ENCODE data around the gene SPRED2.
"Not testable (repeated sequence)": the region's sequence is repeated elsewhere in the genome, so short reads cannot be mapped to it uniquely, and the experiment has no call there.

SPRED2 gene

DNA sequence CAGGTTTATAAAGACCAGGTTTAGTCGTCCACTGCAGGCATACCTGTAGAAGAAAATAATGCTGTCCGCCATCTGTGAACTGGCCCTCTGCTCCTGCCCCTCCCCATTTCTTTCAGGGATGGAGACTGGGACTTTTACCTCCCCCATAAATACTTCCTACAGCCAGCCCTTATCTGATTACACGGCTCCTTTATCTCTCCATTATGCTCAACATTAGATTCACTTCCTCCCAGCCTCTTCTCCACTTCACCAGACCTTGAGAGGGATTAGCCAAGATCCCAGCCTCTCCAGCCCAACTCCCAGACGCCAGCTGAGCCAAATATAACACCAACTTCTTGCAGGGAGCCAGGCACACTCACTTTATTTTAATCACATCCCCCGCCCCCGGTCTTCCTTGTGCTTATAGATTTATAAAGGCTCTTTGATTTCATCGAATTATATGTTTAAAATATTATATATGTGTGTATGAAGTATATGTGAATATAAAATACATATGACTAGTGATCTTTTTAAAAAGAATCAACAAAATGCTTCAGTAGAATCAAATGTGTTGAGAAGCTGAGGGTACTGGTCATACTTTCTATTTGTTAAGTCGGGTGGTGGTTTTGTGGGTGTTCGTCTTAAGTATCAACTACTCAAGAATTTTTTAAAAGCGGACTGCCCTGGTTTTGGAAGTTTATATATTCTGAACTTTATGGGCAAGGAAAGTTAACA, 81.0 kb downstream of the SPRED2 start:
- Histone ChIP-seq H3K4me1 (ENCODE audit: insufficient read depth, low read length) (peaks cover 31% of the 10 kb centered on the region), H3K27ac (ENCODE audit: low read depth, low read length) (no peak overlapping the region), H3K36me3 (ENCODE audit: insufficient read depth, low read length) (no peaks in the 10 kb centered on the region), H3K4me3 (ENCODE audit: low read length) (no peak overlapping the region), H3K9me3 (ENCODE audit: insufficient read depth, low read depth, low read length) (no peaks in the 10 kb centered on the region), H3K9ac (ENCODE audit: low read depth, low read length) (no peak overlapping the region), H3K27me3 (ENCODE audit: insufficient read depth, low read length) (no peaks in the 10 kb centered on the region)
- 80% methylated on average over 7 of the region's 10 CpGs for WGBS

DNA sequence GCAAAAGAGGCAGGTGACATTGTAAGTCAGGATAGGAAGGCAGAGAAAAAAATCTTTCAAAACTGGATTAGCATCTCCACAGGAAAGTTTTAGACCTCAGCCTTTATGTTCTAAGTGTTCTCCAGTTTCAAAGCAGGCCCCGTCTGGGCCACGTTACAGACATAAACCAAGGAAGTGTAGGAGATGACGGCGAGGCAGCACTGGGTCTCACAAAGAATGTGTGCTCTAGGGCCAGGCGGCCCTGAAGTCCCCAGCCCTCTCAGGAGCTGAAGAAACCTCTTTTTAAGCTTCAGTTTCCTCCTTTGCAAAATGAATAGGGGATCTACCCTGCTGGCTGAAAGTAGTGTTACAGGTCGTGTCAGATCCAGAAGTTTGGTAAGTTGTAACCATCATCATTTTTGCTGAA, 81.7 kb downstream of the SPRED2 start:
- H3K36me3 ChIP-seq (ENCODE audit: insufficient read depth, low read length) = no peaks in the 10 kb centered on the region
- H3K4me1 ChIP-seq (ENCODE audit: insufficient read depth, low read length) = peaks cover 31% of the 10 kb centered on the region
- H3K9me3 ChIP-seq (ENCODE audit: insufficient read depth, low read depth, low read length) = no peaks in the 10 kb centered on the region
- no peak overlapping the region for H3K4me3 ChIP-seq (ENCODE audit: low read length)
- H3K27ac ChIP-seq (ENCODE audit: low read depth, low read length) = no peak overlapping the region; the same call in 1 of the 2 replicates
- no peaks in the 10 kb centered on the region for H3K27me3 ChIP-seq (ENCODE audit: insufficient read depth, low read length)
- H3K9ac ChIP-seq (ENCODE audit: low read depth, low read length) = no peak overlapping the region
- 18% methylated on average over 6 of the region's 6 CpGs for WGBS

DNA sequence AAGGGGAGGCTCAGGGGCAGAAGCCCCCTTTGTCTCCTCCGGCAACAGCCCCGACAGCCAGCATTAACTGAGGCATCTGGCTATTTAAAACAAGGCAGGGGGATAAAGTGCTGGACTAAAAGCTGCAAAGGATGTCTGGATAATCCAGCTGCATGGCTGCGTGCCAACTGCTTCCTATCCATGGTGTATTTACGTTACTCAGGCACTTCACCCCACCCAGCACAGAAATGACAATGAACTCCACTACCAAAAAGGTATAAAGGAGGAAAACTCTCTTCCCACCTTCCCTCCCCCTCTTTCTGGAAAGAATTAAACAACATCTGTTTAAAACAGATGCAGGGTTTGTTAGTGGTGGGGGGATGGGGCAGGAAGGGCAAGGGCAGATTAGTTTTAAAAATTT, 82.5 kb downstream of the SPRED2 start:
- H3K27ac ChIP-seq (ENCODE audit: low read depth, low read length) = peak overlapping the region; percentile 17; the same call in 1 of the 2 replicates
- H3K9ac ChIP-seq (ENCODE audit: low read depth, low read length) = no peak overlapping the region
- H3K4me3 ChIP-seq (ENCODE audit: low read length) = no peak overlapping the region
- WGBS = 67% methylated on average over 4 of the region's 4 CpGs
- no peaks in the 10 kb centered on the region for H3K9me3 ChIP-seq (ENCODE audit: insufficient read depth, low read depth, low read length)
- H3K4me1 ChIP-seq (ENCODE audit: insufficient read depth, low read length) = peaks cover 31% of the 10 kb centered on the region
- H3K36me3 ChIP-seq (ENCODE audit: insufficient read depth, low read length) = no peaks in the 10 kb centered on the region
- no peaks in the 10 kb centered on the region for H3K27me3 ChIP-seq (ENCODE audit: insufficient read depth, low read length)

DNA sequence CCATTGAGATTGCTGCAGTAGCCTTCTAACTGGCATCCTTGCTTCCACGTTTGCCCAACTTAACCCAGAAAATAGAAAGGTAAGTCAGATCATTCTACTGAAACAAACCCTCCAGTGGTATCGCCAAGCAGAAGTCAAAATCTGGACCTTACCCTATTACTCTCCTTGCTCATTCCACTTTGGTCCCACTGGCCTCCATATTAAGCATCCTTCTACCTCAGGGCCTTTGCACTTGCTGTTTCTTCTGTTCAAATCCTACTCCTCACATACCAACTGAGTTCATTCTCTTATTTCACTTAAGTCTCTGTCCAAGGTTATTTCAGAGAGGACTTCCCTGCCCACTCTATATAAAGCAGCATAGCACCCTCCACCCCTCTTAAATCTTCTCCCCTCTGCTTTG, 84.5 kb downstream of the SPRED2 start:
- no peak overlapping the region for H3K9ac ChIP-seq (ENCODE audit: low read depth, low read length)
- H3K4me1 ChIP-seq (ENCODE audit: insufficient read depth, low read length) = peaks cover 27% of the 10 kb centered on the region
- WGBS = 93% methylated on average over 2 of the region's 2 CpGs
- no peak overlapping the region for H3K4me3 ChIP-seq (ENCODE audit: low read length)
- no peak overlapping the region for H3K27ac ChIP-seq (ENCODE audit: low read depth, low read length)
- no peaks in the 10 kb centered on the region for H3K9me3 ChIP-seq (ENCODE audit: insufficient read depth, low read depth, low read length)
- no peaks in the 10 kb centered on the region for H3K36me3 ChIP-seq (ENCODE audit: insufficient read depth, low read length)
- H3K27me3 ChIP-seq (ENCODE audit: insufficient read depth, low read length) = no peaks in the 10 kb centered on the region

DNA sequence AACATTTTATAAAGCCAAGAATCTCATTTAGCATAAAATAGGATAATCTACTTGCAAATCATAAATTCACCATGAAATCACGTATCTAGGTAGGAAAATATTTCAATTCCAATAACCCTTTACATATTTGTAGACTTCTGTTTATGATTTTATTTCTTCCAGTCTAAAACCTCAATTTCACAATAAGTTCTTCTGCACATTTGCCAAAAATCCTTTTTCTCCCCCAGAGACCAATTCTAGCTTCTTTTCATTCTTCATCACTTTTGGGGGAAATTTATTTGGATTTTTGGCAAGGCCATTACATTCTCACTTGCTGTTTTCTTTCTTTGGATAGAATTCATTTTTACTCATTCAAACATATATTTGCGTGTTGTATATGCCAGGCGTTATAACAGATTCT, 86.8 kb downstream of the SPRED2 start:
- over 99% methylated on average over 3 of the region's 3 CpGs for WGBS
- Histone ChIP-seq H3K4me3 (ENCODE audit: low read length) (no peak overlapping the region), H3K27me3 (ENCODE audit: insufficient read depth, low read length) (no peaks in the 10 kb centered on the region), H3K4me1 (ENCODE audit: insufficient read depth, low read length) (peaks cover 13% of the 10 kb centered on the region), H3K9me3 (ENCODE audit: insufficient read depth, low read depth, low read length) (no peaks in the 10 kb centered on the region), H3K9ac (ENCODE audit: low read depth, low read length) (no peak overlapping the region), H3K36me3 (ENCODE audit: insufficient read depth, low read length) (no peaks in the 10 kb centered on the region), H3K27ac (ENCODE audit: low read depth, low read length) (no peak overlapping the region)

DNA sequence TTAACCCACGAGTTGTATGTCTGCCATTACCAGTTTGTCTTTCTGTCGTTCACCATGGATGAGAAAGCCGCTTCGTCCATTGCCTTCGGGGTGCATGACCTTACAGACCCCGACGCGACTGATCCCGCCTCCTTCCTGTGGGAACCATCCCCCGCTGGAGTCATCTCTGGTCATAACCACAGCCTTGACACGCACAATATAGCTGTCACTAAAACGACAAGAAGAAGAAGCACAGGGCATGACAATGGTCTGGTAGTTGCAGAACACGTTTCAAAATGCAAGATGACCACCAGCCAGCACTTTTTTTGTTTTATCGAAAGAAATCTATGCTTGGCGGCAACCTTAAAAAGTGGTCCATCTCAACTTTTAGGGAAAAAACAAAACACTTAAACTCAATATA, 87.7 kb downstream of the SPRED2 start:
- H3K36me3 ChIP-seq (ENCODE audit: insufficient read depth, low read length) = no peaks in the 10 kb centered on the region
- 0 out of 2 replicates have a peak, but pooled peaks cover 4% of the 10 kb centered on the region for H3K4me1 ChIP-seq (ENCODE audit: insufficient read depth, low read length)
- 77% methylated on average over 15 of the region's 15 CpGs for WGBS
- no peak overlapping the region for H3K27ac ChIP-seq (ENCODE audit: low read depth, low read length)
- H3K4me3 ChIP-seq (ENCODE audit: low read length) = no peak overlapping the region
- H3K9ac ChIP-seq (ENCODE audit: low read depth, low read length) = no peak overlapping the region
- H3K9me3 ChIP-seq (ENCODE audit: insufficient read depth, low read depth, low read length) = peaks cover 2% of the 10 kb centered on the region; the same call in 1 of the 2 replicates
- H3K27me3 ChIP-seq (ENCODE audit: insufficient read depth, low read length) = no peaks in the 10 kb centered on the region

DNA sequence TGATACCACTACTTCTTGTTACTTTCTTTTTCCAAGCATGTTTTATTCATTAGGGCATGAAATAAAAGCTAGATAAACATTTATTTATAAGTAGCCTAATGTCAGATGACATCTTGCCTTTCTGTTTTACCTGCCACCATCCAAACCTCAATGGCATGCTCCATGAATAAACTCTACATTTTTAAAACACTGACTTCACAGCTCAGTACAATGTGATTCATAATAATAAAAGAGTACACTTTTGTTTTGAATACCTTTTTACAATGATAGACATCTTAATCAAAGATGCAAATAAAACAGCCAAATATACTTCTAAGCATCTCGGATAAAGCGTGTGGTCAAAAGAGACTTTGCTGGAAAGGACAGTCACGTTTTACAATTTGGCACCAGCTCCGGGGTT, 88.2 kb downstream of the SPRED2 start:
- 89% methylated on average over 4 of the region's 4 CpGs for WGBS
- no peaks in the 10 kb centered on the region for H3K27me3 ChIP-seq (ENCODE audit: insufficient read depth, low read length)
- no peak overlapping the region for H3K4me3 ChIP-seq (ENCODE audit: low read length)
- H3K36me3 ChIP-seq (ENCODE audit: insufficient read depth, low read length) = no peaks in the 10 kb centered on the region
- H3K9me3 ChIP-seq (ENCODE audit: insufficient read depth, low read depth, low read length) = peaks cover 3% of the 10 kb centered on the region; the same call in 1 of the 2 replicates
- no peak overlapping the region for H3K27ac ChIP-seq (ENCODE audit: low read depth, low read length)
- no peak overlapping the region for H3K9ac ChIP-seq (ENCODE audit: low read depth, low read length)
- H3K4me1 ChIP-seq (ENCODE audit: insufficient read depth, low read length) = no peaks in the 10 kb centered on the region

DNA sequence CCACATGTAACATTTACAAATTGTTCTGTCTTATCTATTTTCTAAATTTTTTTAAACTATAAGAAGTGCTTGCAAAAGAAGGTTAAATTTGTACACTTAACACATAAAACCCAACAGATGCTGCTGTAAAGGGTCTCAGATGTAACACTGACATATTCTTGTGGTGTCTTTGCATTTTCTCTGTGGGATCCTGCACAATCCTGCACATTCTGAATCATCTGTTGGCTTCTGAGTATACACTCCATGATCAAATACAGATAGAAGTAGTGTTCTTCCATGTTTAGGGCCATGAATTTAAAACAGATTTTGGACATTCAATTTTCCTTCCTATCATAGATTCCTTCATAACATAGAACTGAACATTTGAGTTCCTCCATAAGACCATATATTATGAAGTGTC, 89.0 kb downstream of the SPRED2 start:
- Histone ChIP-seq H3K9me3 (ENCODE audit: insufficient read depth, low read depth, low read length) (peaks cover 3% of the 10 kb centered on the region; the same call in 1 of the 2 replicates), H3K9ac (ENCODE audit: low read depth, low read length) (no peak overlapping the region), H3K4me3 (ENCODE audit: low read length) (no peak overlapping the region), H3K27me3 (ENCODE audit: insufficient read depth, low read length) (no peaks in the 10 kb centered on the region), H3K36me3 (ENCODE audit: insufficient read depth, low read length) (no peaks in the 10 kb centered on the region), H3K27ac (ENCODE audit: low read depth, low read length) (no peak overlapping the region), H3K4me1 (ENCODE audit: insufficient read depth, low read length) (no peaks in the 10 kb centered on the region)

DNA sequence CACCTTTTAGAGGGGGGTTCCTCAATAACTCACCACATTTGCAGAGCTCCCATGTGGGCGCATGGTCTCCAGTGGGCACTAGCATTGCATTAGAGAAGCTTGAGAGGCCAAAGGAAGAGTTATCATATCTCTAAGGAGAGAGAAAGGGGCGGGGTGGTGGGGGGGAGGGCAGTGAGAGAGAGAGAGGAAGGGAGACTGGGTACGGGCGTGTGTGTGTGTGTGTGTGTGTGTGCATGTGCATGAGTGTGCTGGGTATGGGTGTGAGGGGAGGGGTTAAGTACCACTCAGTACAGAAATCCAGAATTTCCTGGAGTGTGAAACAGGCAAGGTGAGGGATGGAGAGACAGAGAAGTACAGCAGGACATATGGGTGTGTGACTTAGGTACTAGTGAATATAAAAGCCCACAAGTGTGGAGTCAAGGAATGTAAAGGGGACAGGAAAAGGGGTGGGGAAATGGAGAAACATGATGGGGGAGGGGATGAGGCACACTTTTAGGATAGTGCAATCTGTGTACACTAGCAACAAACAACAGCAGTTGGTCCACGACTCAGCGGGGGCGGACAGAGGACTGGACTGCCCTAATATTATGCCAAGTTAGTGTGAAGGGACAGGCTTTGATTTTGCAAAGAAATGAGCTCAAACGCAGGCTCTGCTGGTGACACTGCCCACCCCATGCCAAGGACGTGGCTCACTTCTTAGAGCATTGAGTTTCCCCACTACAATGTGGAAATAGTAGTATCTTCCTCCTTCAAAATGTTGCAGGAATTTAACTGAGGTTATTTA, 91.3 kb downstream of the SPRED2 start:
- WGBS = 88% methylated on average over 9 of the region's 9 CpGs
- no peak overlapping the region for H3K27ac ChIP-seq (ENCODE audit: low read depth, low read length)
- H3K27me3 ChIP-seq (ENCODE audit: insufficient read depth, low read length) = no peaks in the 10 kb centered on the region
- no peak overlapping the region for H3K4me3 ChIP-seq (ENCODE audit: low read length)
- no peaks in the 10 kb centered on the region for H3K4me1 ChIP-seq (ENCODE audit: insufficient read depth, low read length)
- H3K9ac ChIP-seq (ENCODE audit: low read depth, low read length) = no peak overlapping the region
- H3K9me3 ChIP-seq (ENCODE audit: insufficient read depth, low read depth, low read length) = peaks cover 5% of the 10 kb centered on the region; the same call in 1 of the 2 replicates
- no peaks in the 10 kb centered on the region for H3K36me3 ChIP-seq (ENCODE audit: insufficient read depth, low read length)

DNA sequence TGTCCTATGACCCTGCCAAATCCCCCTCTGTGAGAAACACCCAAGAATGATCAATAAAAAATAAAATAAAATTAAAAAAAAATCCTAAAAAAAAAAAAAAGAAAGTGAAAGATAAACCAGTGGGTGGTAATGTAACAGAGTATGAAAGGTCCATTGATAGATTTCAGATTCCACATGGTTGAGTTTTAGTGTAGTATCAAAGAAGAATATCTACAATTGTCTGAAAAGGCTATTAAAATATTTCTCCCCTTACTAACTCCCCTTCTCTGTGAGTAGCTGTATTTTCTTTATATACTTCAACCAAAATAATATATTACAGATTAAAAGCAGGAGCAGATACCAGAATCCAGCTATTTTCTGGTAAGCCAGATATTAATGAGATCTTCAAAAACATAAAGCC, 92.8 kb downstream of the SPRED2 start:
- Histone ChIP-seq H3K4me3 (ENCODE audit: low read length) (no peak overlapping the region), H3K27me3 (ENCODE audit: insufficient read depth, low read length) (no peaks in the 10 kb centered on the region), H3K9me3 (ENCODE audit: insufficient read depth, low read depth, low read length) (peaks cover 5% of the 10 kb centered on the region; the same call in 1 of the 2 replicates), H3K27ac (ENCODE audit: low read depth, low read length) (no peak overlapping the region), H3K4me1 (ENCODE audit: insufficient read depth, low read length) (no peaks in the 10 kb centered on the region), H3K9ac (ENCODE audit: low read depth, low read length) (no peak overlapping the region), H3K36me3 (ENCODE audit: insufficient read depth, low read length) (no peaks in the 10 kb centered on the region)

DNA sequence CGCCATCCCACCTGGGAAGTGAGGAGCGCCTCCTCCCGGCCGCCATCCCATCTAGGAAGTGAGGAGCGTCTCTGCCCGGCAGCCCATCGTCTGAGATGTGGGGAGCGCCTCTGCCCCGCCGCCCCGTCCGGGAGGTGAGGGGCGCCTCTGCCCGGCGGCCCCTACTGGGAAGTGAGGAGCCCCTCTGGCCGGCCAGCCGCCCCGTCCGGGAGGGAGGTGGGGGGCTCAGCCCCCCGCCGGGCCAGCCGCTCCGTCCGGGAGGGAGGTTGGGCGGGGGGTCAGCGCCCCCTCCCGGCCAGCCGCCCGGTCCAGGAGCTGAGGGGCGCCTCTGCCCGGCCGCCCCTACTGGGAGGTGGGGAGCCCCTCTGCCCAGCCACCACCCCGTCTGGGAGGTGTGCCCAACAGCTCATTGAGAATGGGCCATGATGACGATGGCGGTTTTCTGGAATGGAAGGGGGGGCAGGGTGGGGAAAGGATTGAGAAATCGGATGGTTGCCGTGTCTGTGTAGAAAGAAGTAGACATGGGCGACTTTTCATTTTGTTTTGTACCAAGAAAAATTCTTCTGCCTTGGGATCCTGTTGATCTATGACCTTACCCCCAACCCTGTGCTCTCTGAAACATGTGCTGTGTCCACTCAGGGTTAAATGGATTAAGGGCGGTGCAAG, 93.4 kb downstream of the SPRED2 start:
- H3K9ac ChIP-seq (ENCODE audit: low read depth, low read length); H3K9me3 ChIP-seq (ENCODE audit: insufficient read depth, low read depth, low read length); H3K4me1 ChIP-seq (ENCODE audit: insufficient read depth, low read length); H3K27me3 ChIP-seq (ENCODE audit: insufficient read depth, low read length); H3K36me3 ChIP-seq (ENCODE audit: insufficient read depth, low read length); H3K4me3 ChIP-seq (ENCODE audit: low read length); H3K27ac ChIP-seq (ENCODE audit: low read depth, low read length): not testable (repeated sequence)
- 96% methylated on average over 36 of the region's 39 CpGs for WGBS
